Naive thymus-derived CD4-positive, alpha-beta T cell (primary cell): Measurements from ENCODE around the gene SLC1A1. TPM values are rescaled to one million over a fixed set of nuclear protein-coding genes. Genes with fewer than 3 reads are reported as not detected.
A peak's percentile ranks its signal among the peaks of the same experiment; 100 is the strongest.

Experiments
- ATAC-seq: fragments of 150-1000 bp; cut with Tn5 transposase; 2 replicates; pipeline ENCODE4 v1.10.0; 2021; ENCODE audit warnings: mild to moderate bottlenecking, moderate library complexity
- CTCF ChIA-PET: fragments of 350-600 bp; sonication (Branson Sonifier 250); formaldehyde crosslinking; loops from one replicate; lab custom pipeline; 2021; ENCODE audit warnings: antibody characterized with exemption; lab: Charles Lee
- POLR2A ChIA-PET: fragments of 350-600 bp; sonication (Branson Sonifier 250); formaldehyde crosslinking; loops from one replicate; lab custom pipeline; 2021; ENCODE audit warnings: antibody characterized with exemption, inconsistent platforms; lab: Charles Lee
- DNase-seq, 9 donors: peaks; one replicate each; pipeline versions ENCODE4 v3.0.0 to v3.0.0-alpha.2; 2020 to 2022; ENCODE audit warnings: mixed read lengths in 1 of 9
- H3K27ac ChIP-seq: one replicate; pipeline ENCODE4 v1.7.0; 2013; ENCODE audit warnings: mild to moderate bottlenecking, low read depth, low read length, moderate library complexity
- H3K27me3 ChIP-seq, 2 donors: one replicate each; pipeline ENCODE4 v1.7.0; 2013; ENCODE audit warnings: low read length in 2 of 2, mild to moderate bottlenecking in 2 of 2, moderate library complexity in 2 of 2; ENCODE audit not compliant: control insufficient read depth in 2 of 2, insufficient read depth in 2 of 2
- H3K36me3 ChIP-seq, 3 experiments: 1 replicate in 2 of 3; 2 replicates in 1 of 3; pipeline ENCODE4 v1.7.0; 2013; ENCODE audit warnings: low read length in 3 of 3, mild to moderate bottlenecking in 3 of 3, moderate library complexity in 1 of 3; ENCODE audit not compliant: insufficient read depth in 3 of 3, control insufficient read depth in 2 of 3
- H3K4me1 ChIP-seq, 2 donors: one replicate each; pipeline ENCODE4 v1.7.0; 2013; ENCODE audit warnings: low read length in 2 of 2, mild to moderate bottlenecking in 2 of 2, moderate library complexity in 1 of 2; ENCODE audit not compliant: control insufficient read depth in 2 of 2, insufficient read depth in 2 of 2
- H3K4me3 ChIP-seq: 2 replicates; pipeline ENCODE4 v1.7.0; 2013; ENCODE audit warnings: mild to moderate bottlenecking, low read length
- H3K9me3 ChIP-seq, 3 experiments: 1 replicate in 2 of 3; 2 replicates in 1 of 3; pipeline ENCODE4 v1.7.0; 2013; ENCODE audit warnings: low read length in 3 of 3; ENCODE audit not compliant: control insufficient read depth in 2 of 3
- H3K27ac Mint-ChIP-seq, 9 donors: one replicate each; pipeline ENCODE4 v1.8.0; 2020 to 2022; ENCODE audit warnings: mixed read lengths in 9 of 9, mild to moderate bottlenecking in 8 of 9, moderate library complexity in 5 of 9, inconsistent platforms in 2 of 9
- H3K27me3 Mint-ChIP-seq, 5 donors: one replicate each; pipeline ENCODE4 v1.8.0; 2021 to 2022; ENCODE audit warnings: mixed read lengths in 5 of 5, mild to moderate bottlenecking in 1 of 5
- H3K36me3 Mint-ChIP-seq, 5 donors: one replicate each; pipeline ENCODE4 v1.8.0; 2020 to 2022; ENCODE audit warnings: mixed read lengths in 5 of 5, mild to moderate bottlenecking in 3 of 5, inconsistent platforms in 1 of 5
- H3K4me1 Mint-ChIP-seq, 7 donors: one replicate each; pipeline ENCODE4 v1.8.0; 2020 to 2022; ENCODE audit warnings: mixed read lengths in 7 of 7, mild to moderate bottlenecking in 3 of 7, inconsistent platforms in 1 of 7
- H3K4me3 Mint-ChIP-seq, 10 donors: one replicate each; pipeline ENCODE4 v1.8.0; 2020 to 2022; ENCODE audit warnings: mild to moderate bottlenecking in 10 of 10, mixed read lengths in 10 of 10, moderate library complexity in 6 of 10, inconsistent platforms in 2 of 10
- H3K9me3 Mint-ChIP-seq, 11 donors: one replicate each; pipeline ENCODE4 v1.8.0; 2020 to 2022; ENCODE audit warnings: mixed read lengths in 11 of 11, mild to moderate bottlenecking in 4 of 11, inconsistent platforms in 1 of 11, moderate library complexity in 1 of 11
- intact Hi-C, 2 donors: fragments of 100-400 bp; cut with micrococcal nuclease; formaldehyde crosslinking; loops; one replicate each; pipeline ENCODE4 v1.15.1; 2023
- polyA plus RNA-seq, 2 donors: library from polyadenylated mRNA; unstranded; fragments of 300-500 nt; fragmentation: Illumina TruSeq; gene quantifications; one replicate each; pipeline ENCODE4 v1.2.3, GENCODE V29; 2021
- total RNA-seq, 6 experiments: library from RNA in 5 of 6; stranded (reverse) in 5 of 6; gene quantifications; 1 replicate in 5 of 6; 2 replicates in 1 of 6; pipeline ENCODE4 v1.2.3 and lab custom pipeline; 2021 to 2026

Gene SLC1A1
- total and polyA plus RNA-seq, 7 experiments from 2014 or later: 0.12 TPM; not detected in 6

GRCh38 chr9:4620881-4621555, 130.8 kb downstream of the SLC1A1 start:
- peak overlapping the region in 1 of 10 donors; percentile 37 for H3K4me3 Mint-ChIP-seq

GRCh38 chr9:4622016-4622415, 131.7 kb downstream of the SLC1A1 start:
- Mint-ChIP-seq H3K27ac (no peak overlapping the region), H3K9me3 (peaks cover 0 to 4% (median 0%) of the 10 kb centered on the region in 11 donors), H3K27me3 (peaks cover 0 to 13% (median 0%) of the 10 kb centered on the region in 5 donors), H3K36me3 (peaks cover 0 to 30% (median 2%) of the 10 kb centered on the region in 5 donors), H3K4me1 (peaks cover 7 to 27% (median 17%) of the 10 kb centered on the region in 7 donors), H3K4me3 (no peak overlapping the region)
- H3K36me3 ChIP-seq: no peaks in the 10 kb centered on the region
- H3K4me3 ChIP-seq: no peak overlapping the region
- intact Hi-C loops: no loop called here
- ChIA-PET POLR2A (no interaction called here), CTCF (no interaction called here)
- peaks cover 4 to 13% of the 10 kb centered on the region in 2 donors for H3K4me1 ChIP-seq
- H3K27ac ChIP-seq: no peak overlapping the region
- no peaks in the 10 kb centered on the region for H3K27me3 ChIP-seq
- H3K9me3 ChIP-seq: no peaks in the 10 kb centered on the region
- DNase-seq (no peak), ATAC-seq (no peak)

More at GRCh38 chr9:4620881-4621555, 130.8 kb downstream of the SLC1A1 start:
- H3K4me1 ChIP-seq: peaks cover 4 to 13% of the 10 kb centered on the region in 2 donors
- intact Hi-C loops: no loop called here
- no peak for DNase-seq
- no peaks in the 10 kb centered on the region for H3K36me3 ChIP-seq
- H3K27me3 ChIP-seq: no peaks in the 10 kb centered on the region
- ChIA-PET CTCF (interaction anchor here (0.7 kb wide), 1 partner anchor 124 kb away, joined by 4 read pairs; no protein-coding TSS in a partner anchor), POLR2A (interaction anchor here (0.6 to 1.1 kb wide), 2 partner anchors 51 to 58 kb away, joined by 3 to 4 read pairs; partner anchors contain the start of gene CDC37L1)
- no peak overlapping the region for H3K27ac ChIP-seq
- Mint-ChIP-seq H3K27me3 (peaks cover 0 to 8% (median 0%) of the 10 kb centered on the region in 5 donors), H3K9me3 (peaks cover 0 to 4% (median 0%) of the 10 kb centered on the region in 11 donors), H3K27ac (peak overlapping the region in 1 of 9 donors; percentile 21), H3K4me1 (peaks cover 7 to 22% (median 17%) of the 10 kb centered on the region in 7 donors), H3K36me3 (peaks cover 0 to 24% (median 2%) of the 10 kb centered on the region in 5 donors)
- no peak for ATAC-seq
- no peak overlapping the region for H3K4me3 ChIP-seq
- H3K9me3 ChIP-seq: no peaks in the 10 kb centered on the region

GRCh38 chr9:4630836-4631235, 140.6 kb downstream of the SLC1A1 start:
- ChIA-PET CTCF (no interaction called here), POLR2A (no interaction called here)
- H3K36me3 ChIP-seq: no peaks in the 10 kb centered on the region
- no peaks in the 10 kb centered on the region for H3K9me3 ChIP-seq
- Mint-ChIP-seq H3K9me3 (no peaks in the 10 kb centered on the region), H3K36me3 (peaks cover 0 to 15% (median 0%) of the 10 kb centered on the region in 5 donors), H3K4me1 (peaks cover 0 to 18% (median 6%) of the 10 kb centered on the region in 7 donors), H3K27me3 (peaks cover 0 to 12% (median 0%) of the 10 kb centered on the region in 5 donors), H3K4me3 (no peak overlapping the region), H3K27ac (no peak overlapping the region)
- H3K4me1 ChIP-seq: no peaks in the 10 kb centered on the region
- no peaks in the 10 kb centered on the region for H3K27me3 ChIP-seq
- no peak overlapping the region for H3K4me3 ChIP-seq
- ATAC-seq (no peak), DNase-seq (peak in 1 of 9 donors; percentile 14)
- H3K27ac ChIP-seq: no peak overlapping the region
- intact Hi-C loops: no loop called here

Other genes with a start within 250 kb of the SLC1A1 start
- gene GLIS3, start 190.4 kb upstream of the SLC1A1 start, total RNA-seq: 10 to 100 TPM in 1 of 5 experiments, 1 to 10 TPM in 3, under 1 TPM in 1; 0.60 to 13.0 (median 6.1) TPM
- 1 to 10 TPM in 1 of 2 donors, not detected in 1; 2.4 TPM for gene GLIS3, start 190.4 kb upstream of the SLC1A1 start, polyA plus RNA-seq
- gene PLPP6, start 171.8 kb downstream of the SLC1A1 start, total RNA-seq: 10 to 100 TPM in 3 of 5 experiments, 1 to 10 TPM in 2; 7.4 to 24.1 (median 10.2) TPM
- 1 to 10 TPM; 6.0 to 8.1 TPM for gene PLPP6, start 171.8 kb downstream of the SLC1A1 start, polyA plus RNA-seq
- gene SPATA6L, start 176.0 kb downstream of the SLC1A1 start, total RNA-seq: 1 to 10 TPM in 4 of 5 experiments, under 1 TPM in 1; 0.89 to 9.2 (median 5.6) TPM
- gene SPATA6L, start 176.0 kb downstream of the SLC1A1 start, polyA plus RNA-seq: under 1 TPM; 0.40 to 0.68 TPM
- gene CDC37L1, start 189.1 kb downstream of the SLC1A1 start, total RNA-seq: 10 to 100 TPM; 13.4 to 28.0 (median 22.9) TPM
- gene CDC37L1, start 189.1 kb downstream of the SLC1A1 start, polyA plus RNA-seq: 10 to 100 TPM; 21.2 to 21.9 TPM